Fibroblast of lung (primary cell): ENCODE data around the gene UNC13B. TPM values are rescaled to one million over a fixed set of nuclear protein-coding genes. Genes with fewer than 3 reads are reported as not detected.

ENCODE experiments used
- DNase-seq, 2 donors: peaks; one replicate each; pipeline versions ENCODE4 v3.0.0 to v3.0.0-alpha.2; 2010; ENCODE audit warnings: low read depth in 2 of 2
- H2AFZ ChIP-seq: 2 replicates; pipeline ENCODE4 v1.5.1; 2012; ENCODE audit warnings: low read length, control low read depth, inconsistent platforms
- H3K27ac ChIP-seq: 2 replicates; pipeline ENCODE4 v1.5.1; 2011; ENCODE audit warnings: low read length, control low read depth; ENCODE audit not compliant: insufficient read depth
- H3K27me3 ChIP-seq: 2 replicates; pipeline ENCODE4 v1.5.1; 2011; ENCODE audit warnings: mild to moderate bottlenecking, low read length; ENCODE audit not compliant: control insufficient read depth, insufficient read depth
- H3K36me3 ChIP-seq: 2 replicates; pipeline ENCODE4 v1.5.1; 2011; ENCODE audit warnings: low read length; ENCODE audit not compliant: control insufficient read depth, insufficient read depth
- H3K4me1 ChIP-seq: 2 replicates; pipeline ENCODE4 v1.5.1; 2011; ENCODE audit warnings: low read length; ENCODE audit not compliant: control insufficient read depth, insufficient read depth; ENCODE audit errors: extremely low read depth
- H3K4me2 ChIP-seq: 2 replicates; pipeline ENCODE4 v1.5.1; 2011; ENCODE audit warnings: low read length, control low read depth; ENCODE audit not compliant: insufficient read depth; ENCODE audit errors: extremely low read depth
- H3K4me3 ChIP-seq, 4 experiments: fragments of 200-600 bp in 1 of 4; sonication (generic) in 1 of 4; replicated peaks in 1 of 4; 2 replicates each; pipeline ENCODE4 v1.5.1; 2011 to 2016; ENCODE audit warnings: low read length in 4 of 4, low read depth in 3 of 4, mild to moderate bottlenecking in 3 of 4, control low read depth in 2 of 4, inconsistent platforms in 1 of 4, mixed read lengths in 1 of 4; ENCODE audit not compliant: insufficient read depth in 1 of 4; ENCODE audit errors: control extremely low read depth in 1 of 4
- H3K79me2 ChIP-seq: 2 replicates; pipeline ENCODE4 v1.5.1; 2012; ENCODE audit warnings: mild to moderate bottlenecking, low read length, inconsistent platforms; ENCODE audit not compliant: control insufficient read depth, insufficient read depth
- H3K9ac ChIP-seq: 2 replicates; pipeline ENCODE4 v1.5.1; 2011; ENCODE audit warnings: mild to moderate bottlenecking, low read length, control low read depth; ENCODE audit not compliant: insufficient read depth
- H3K9me3 ChIP-seq: 2 replicates; pipeline ENCODE4 v1.5.1; 2012; ENCODE audit warnings: low read depth, low read length; ENCODE audit not compliant: control insufficient read depth, insufficient read depth
- H4K20me1 ChIP-seq: 2 replicates; pipeline ENCODE4 v1.5.1; 2011; ENCODE audit warnings: low read length; ENCODE audit not compliant: control insufficient read depth, insufficient read depth; ENCODE audit errors: extremely low read depth
- CTCF ChIP-seq, 2 donors: IDR thresholded peaks in 1 of 2; conservative IDR thresholded peaks in 1 of 2; 1 replicate in 1 of 2; 2 replicates in 1 of 2; pipeline ENCODE4 v1.5.1; 2011 to 2012; ENCODE audit warnings: low read length in 2 of 2, control low read depth in 1 of 2, inconsistent platforms in 1 of 2, low read depth in 1 of 2, mild to moderate bottlenecking in 1 of 2
- EZH2 ChIP-seq: IDR thresholded peaks from 2 replicates; pipeline ENCODE4 v1.5.1; 2012; ENCODE audit warnings: low read length, control low read depth, mild to moderate bottlenecking; ENCODE audit errors: missing control alignments
- polyA plus RNA-seq, 2 donors: library from polyadenylated mRNA; depleted of rRNA in 1 of 2; stranded (reverse) in 1 of 2; unstranded in 1 of 2; fragments of >200 nt; gene quantifications; 2 replicates each; pipeline ENCODE4 v1.2.1, GENCODE V29; 2011 to 2012; ENCODE audit warnings: missing spikeins in 1 of 2
- total RNA-seq: library from RNA; depleted of rRNA; stranded (reverse); fragments of >200 nt; gene quantifications from 2 replicates; pipeline ENCODE4 v1.2.1, GENCODE V29; 2014

The UNC13B gene
- total and polyA plus RNA-seq, 2 donors (not counting 1 experiment from before 2014, with no cell fraction given), result 9.7 to 38.3 TPM

GRCh38 chr9:35448496-35448895, 286.7 kb downstream of the UNC13B start:
- Histone ChIP-seq H3K9me3 (no peaks in the 10 kb centered on the region), H3K9ac (no peak overlapping the region), H3K36me3 (no peaks in the 10 kb centered on the region), H4K20me1 (no peaks in the 10 kb centered on the region), H3K4me1 (no peaks in the 10 kb centered on the region), H3K27me3 (no peaks in the 10 kb centered on the region), H3K79me2 (no peaks in the 10 kb centered on the region), H3K27ac (no peak overlapping the region), H2AFZ (no peak overlapping the region), H3K4me2 (no peak overlapping the region), H3K4me3 (no peak overlapping the region)
- no peak for TF ChIP-seq EZH2
- no peak for TF ChIP-seq CTCF (conservative IDR thresholded peaks at IDR 0.05 in 1 of 2, IDR thresholded peaks at IDR 0.05 in 1 of 2; ENCODE audit: low read depth in 1 of 2, low read length in 2 of 2)
- peak in 1 of 2 donors; percentile 9 for DNase-seq

GRCh38 chr9:35452481-35452880, 290.7 kb downstream of the UNC13B start:
- Histone ChIP-seq H3K4me3 (no peak overlapping the region), H3K4me2 (no peak overlapping the region), H3K27me3 (no peaks in the 10 kb centered on the region), H3K36me3 (no peaks in the 10 kb centered on the region), H3K4me1 (no peaks in the 10 kb centered on the region), H3K79me2 (no peaks in the 10 kb centered on the region), H3K27ac (no peak overlapping the region), H2AFZ (no peak overlapping the region), H3K9ac (no peak overlapping the region), H4K20me1 (no peaks in the 10 kb centered on the region), H3K9me3 (no peaks in the 10 kb centered on the region)
- peak in 1 of 2 donors; percentile 24 for DNase-seq
- peak; percentile 12 to 40 for TF ChIP-seq CTCF (conservative IDR thresholded peaks at IDR 0.05 in 1 of 2, IDR thresholded peaks at IDR 0.05 in 1 of 2; ENCODE audit: low read depth in 1 of 2, low read length in 2 of 2)
- TF ChIP-seq EZH2, result no peak

GRCh38 chr9:35453786-35454185, 292.0 kb downstream of the UNC13B start:
- H3K27me3 ChIP-seq, result no peaks in the 10 kb centered on the region
- DNase-seq, result no peak
- no peak overlapping the region for H3K9ac ChIP-seq
- H4K20me1 ChIP-seq, result no peaks in the 10 kb centered on the region
- no peak overlapping the region for H2AFZ ChIP-seq
- no peak overlapping the region for H3K4me3 ChIP-seq
- H3K9me3 ChIP-seq, result no peaks in the 10 kb centered on the region
- H3K27ac ChIP-seq, result no peak overlapping the region
- no peaks in the 10 kb centered on the region for H3K4me1 ChIP-seq
- no peak overlapping the region for H3K4me2 ChIP-seq
- no peaks in the 10 kb centered on the region for H3K79me2 ChIP-seq
- no peaks in the 10 kb centered on the region for H3K36me3 ChIP-seq
- TF ChIP-seq EZH2, result no peak
- TF ChIP-seq CTCF (conservative IDR thresholded peaks at IDR 0.05 in 1 of 2, IDR thresholded peaks at IDR 0.05 in 1 of 2; ENCODE audit: low read depth in 1 of 2, low read length in 2 of 2), result no peak

Other genes starting within 250 kb of the UNC13B start
- gene PHF24, start 203.7 kb upstream of the UNC13B start, total RNA-seq, result under 0.01 and 0.17 TPM in 2 replicates
- gene PHF24, start 203.7 kb upstream of the UNC13B start, polyA plus RNA-seq, result not detected in 2 replicates
- gene DNAJB5, start 172.3 kb upstream of the UNC13B start, total RNA-seq, result 7.4 and 9.9 TPM in 2 replicates
- 7.8 and 8.1 TPM in 2 replicates for gene DNAJB5, start 172.3 kb upstream of the UNC13B start, polyA plus RNA-seq
- gene VCP, start 89.4 kb upstream of the UNC13B start, total RNA-seq, result 220 and 340 TPM in 2 replicates
- gene VCP, start 89.4 kb upstream of the UNC13B start, polyA plus RNA-seq, result 298 and 306 TPM in 2 replicates
- gene FANCG, start 82.1 kb upstream of the UNC13B start, total RNA-seq, result 9.2 and 12.2 TPM in 2 replicates
- 6.6 and 19.4 TPM in 2 replicates for gene FANCG, start 82.1 kb upstream of the UNC13B start, polyA plus RNA-seq
- gene PIGO, start 65.4 kb upstream of the UNC13B start, total RNA-seq, result 7.4 and 14.0 TPM in 2 replicates
- gene PIGO, start 65.4 kb upstream of the UNC13B start, polyA plus RNA-seq, result 14.8 and 18.6 TPM in 2 replicates
- 170 and 178 TPM in 2 replicates for gene STOML2, start 58.9 kb upstream of the UNC13B start, total RNA-seq
- gene STOML2, start 58.9 kb upstream of the UNC13B start, polyA plus RNA-seq, result 94.0 and 144 TPM in 2 replicates
- gene ATOSB, start 46.1 kb upstream of the UNC13B start, total RNA-seq, result 8.7 and 18.2 TPM in 2 replicates
- 24.5 and 25.4 TPM in 2 replicates for gene ATOSB, start 46.1 kb upstream of the UNC13B start, polyA plus RNA-seq